IMR-90 (cell line): ENCODE data around the gene PCBP1.

Source experiments
- CTCF ChIP-seq: conservative IDR thresholded peaks from 2 replicates; pipeline ENCODE4 v1.5.1; 2012; ENCODE audit warnings: mild to moderate bottlenecking, low read depth, low read length, improper control_type of control experiment
- RCOR1 ChIP-seq: IDR thresholded peaks from 2 replicates; pipeline ENCODE4 v1.6.1; 2012; ENCODE audit warnings: mild to moderate bottlenecking, low read length, improper control_type of control experiment; ENCODE audit not compliant: insufficient replicate concordance
- RFX5 ChIP-seq: IDR thresholded peaks from 2 replicates; pipeline ENCODE4 v1.8.0; 2012; ENCODE audit warnings: low read depth, mild to moderate bottlenecking, low read length, moderate library complexity
- SMC3 ChIP-seq: fragments of 150-350 bp; IDR thresholded peaks from 2 replicates; pipeline ENCODE4 v1.6.1; 2016; ENCODE audit warnings: low read depth, mild to moderate bottlenecking, antibody characterized with exemption, low read length, moderate library complexity

DNA sequence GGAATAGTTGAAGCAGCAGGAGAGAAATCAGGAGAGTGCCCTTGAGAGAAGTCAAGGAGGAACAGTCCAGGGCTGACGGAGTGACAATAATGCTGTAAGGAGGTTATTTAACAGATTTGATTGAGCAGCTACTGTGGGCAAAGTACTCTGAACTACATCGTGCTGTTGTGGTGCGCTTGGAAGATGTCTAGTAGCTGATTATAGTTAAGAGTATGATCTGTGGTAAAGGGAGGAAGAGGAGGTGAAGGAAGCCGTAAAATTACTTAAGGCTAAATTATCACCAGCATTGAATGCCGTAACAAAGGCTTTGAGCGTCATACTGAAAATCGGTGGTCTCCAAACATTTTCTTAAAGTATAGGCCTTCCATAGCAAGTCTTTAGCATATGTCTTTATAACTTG lies 4.5 kb downstream of the PCBP1 start:
- TF ChIP-seq CTCF (no peak), RCOR1 (no peak), RFX5 (no peak), SMC3 (no peak)
